Fibroblast of skin of right biceps (primary cell): ENCODE results near the gene FYN.
"Not testable (repeated sequence)": the region's sequence is repeated elsewhere in the genome, so short reads cannot be mapped to it uniquely, and the experiment has no call there.

Source experiments
- DNase-seq: peaks from one replicate; pipeline ENCODE4 v3.0.0-alpha.2; 2013

FYN gene

GRCh38 chr6:111873178-111874024, at the start of gene FYN:
FYN (minus strand) TSS chr6:111873452; CDS start chr6:111720051, 153,401 bp downstream.
- peak; percentile 97 for DNase-seq

GRCh38 chr6:111922454-111923297, 49.4 kb upstream of the FYN start:
- DNase-seq = peak; percentile 89

- no peak for DNase-seq
Observed at GRCh38 chr6:111921103-111921502, 47.9 kb upstream of the FYN start.

GRCh38 chr6:111920578-111920977, 47.3 kb upstream of the FYN start:
- DNase-seq = no peak

GRCh38 chr6:111918825-111919224, 45.6 kb upstream of the FYN start:
- peak; percentile 89 for DNase-seq

- no peak for DNase-seq
Observed at GRCh38 chr6:111916747-111917146, 43.5 kb upstream of the FYN start.

GRCh38 chr6:111914617-111915016, 41.4 kb upstream of the FYN start:
- DNase-seq = no peak

GRCh38 chr6:111912904-111913303, 39.7 kb upstream of the FYN start:
- DNase-seq = no peak

- DNase-seq = no peak
Observed at GRCh38 chr6:111911428-111911827, 38.2 kb upstream of the FYN start.

GRCh38 chr6:111909238-111909637, 36.0 kb upstream of the FYN start:
- no peak for DNase-seq

GRCh38 chr6:111908365-111908764, 35.1 kb upstream of the FYN start:
- not testable (repeated sequence) for DNase-seq

GRCh38 chr6:111900735-111901134, 27.5 kb upstream of the FYN start:
- no peak for DNase-seq

- no peak for DNase-seq
Observed at GRCh38 chr6:111899531-111899930, 26.3 kb upstream of the FYN start.

- DNase-seq = no peak
Observed at GRCh38 chr6:111898452-111898851, 25.2 kb upstream of the FYN start.

GRCh38 chr6:111894951-111895350, 21.7 kb upstream of the FYN start:
- DNase-seq = no peak

- DNase-seq = peak; percentile 79
Observed at GRCh38 chr6:111894272-111894671, 21.0 kb upstream of the FYN start.

GRCh38 chr6:111892431-111892830, 19.2 kb upstream of the FYN start:
- no peak for DNase-seq

- peak; percentile 59 for DNase-seq
Observed at GRCh38 chr6:111890988-111891387, 17.7 kb upstream of the FYN start.

- peak; percentile 18 for DNase-seq
Observed at GRCh38 chr6:111888928-111889695, 15.9 kb upstream of the FYN start.

GRCh38 chr6:111886793-111887192, 13.5 kb upstream of the FYN start:
- not testable (repeated sequence) for DNase-seq

- no peak for DNase-seq
Observed at GRCh38 chr6:111885373-111886027, 12.2 kb upstream of the FYN start.

GRCh38 chr6:111884068-111884467, 10.8 kb upstream of the FYN start:
- DNase-seq = no peak
